Fibroblast of lung (primary cell): ENCODE measurements around the gene TOP1.
"Not testable (repeated sequence)": the region's sequence is repeated elsewhere in the genome, so short reads cannot be mapped to it uniquely, and the experiment has no call there.

Experiments used
- EZH2 ChIP-seq: IDR thresholded peaks from 2 replicates; pipeline ENCODE4 v1.5.1; 2012; ENCODE audit warnings: low read length, control low read depth, mild to moderate bottlenecking; ENCODE audit errors: missing control alignments
- TF ChIP-seq, protein P1 (sequence below), 2 donors: IDR thresholded peaks in 1 of 2; conservative IDR thresholded peaks in 1 of 2; 1 replicate in 1 of 2; 2 replicates in 1 of 2; pipeline ENCODE4 v1.5.1; 2011 to 2012; ENCODE audit warnings: low read length in 2 of 2, control low read depth in 1 of 2, inconsistent platforms in 1 of 2, low read depth in 1 of 2, mild to moderate bottlenecking in 1 of 2

DNA sequence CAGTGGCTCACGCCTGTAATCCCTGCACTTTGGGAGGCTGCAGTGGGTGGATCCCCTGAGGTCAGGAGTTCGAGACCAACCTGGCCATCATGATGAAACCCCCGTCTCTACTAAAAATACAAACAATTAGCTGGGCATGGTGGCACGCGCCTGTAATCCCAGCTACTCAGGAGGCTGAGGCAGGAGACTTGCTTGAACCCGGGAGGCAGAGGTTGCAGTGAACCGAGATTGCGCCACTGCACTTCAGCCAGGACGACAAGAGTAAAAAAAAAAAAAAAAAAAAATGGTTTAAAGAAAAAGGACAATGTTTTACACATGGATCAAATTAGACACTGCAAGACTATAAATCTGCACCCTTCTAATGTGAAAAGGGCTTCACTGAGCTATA, 103.8 kb downstream of the TOP1 start:
- TF ChIP-seq, protein P1, sequence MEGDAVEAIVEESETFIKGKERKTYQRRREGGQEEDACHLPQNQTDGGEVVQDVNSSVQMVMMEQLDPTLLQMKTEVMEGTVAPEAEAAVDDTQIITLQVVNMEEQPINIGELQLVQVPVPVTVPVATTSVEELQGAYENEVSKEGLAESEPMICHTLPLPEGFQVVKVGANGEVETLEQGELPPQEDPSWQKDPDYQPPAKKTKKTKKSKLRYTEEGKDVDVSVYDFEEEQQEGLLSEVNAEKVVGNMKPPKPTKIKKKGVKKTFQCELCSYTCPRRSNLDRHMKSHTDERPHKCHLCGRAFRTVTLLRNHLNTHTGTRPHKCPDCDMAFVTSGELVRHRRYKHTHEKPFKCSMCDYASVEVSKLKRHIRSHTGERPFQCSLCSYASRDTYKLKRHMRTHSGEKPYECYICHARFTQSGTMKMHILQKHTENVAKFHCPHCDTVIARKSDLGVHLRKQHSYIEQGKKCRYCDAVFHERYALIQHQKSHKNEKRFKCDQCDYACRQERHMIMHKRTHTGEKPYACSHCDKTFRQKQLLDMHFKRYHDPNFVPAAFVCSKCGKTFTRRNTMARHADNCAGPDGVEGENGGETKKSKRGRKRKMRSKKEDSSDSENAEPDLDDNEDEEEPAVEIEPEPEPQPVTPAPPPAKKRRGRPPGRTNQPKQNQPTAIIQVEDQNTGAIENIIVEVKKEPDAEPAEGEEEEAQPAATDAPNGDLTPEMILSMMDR (conservative IDR thresholded peaks at IDR 0.05 in 1 of 2, IDR thresholded peaks at IDR 0.05 in 1 of 2; ENCODE audit: low read depth in 1 of 2, low read length in 2 of 2): not testable (repeated sequence)
- not testable (repeated sequence) for TF ChIP-seq EZH2
